ENCODE measurements around the gene CEACAM7. TPM values are rescaled to one million over a fixed set of nuclear protein-coding genes. Genes with fewer than 3 reads are reported as not detected.

Gene CEACAM7
- total and polyA plus RNA-seq, 2 donors from 2014 or later = 0.16 TPM; not detected in 1

- Histone ChIP-seq H3K27me3 (ENCODE audit: control insufficient read depth, insufficient read depth, low read length) (no peaks in the 10 kb centered on the region), H3K9ac (ENCODE audit: low read length in 3 of 3) (no peak overlapping the region), H3K36me3 (ENCODE audit: control insufficient read depth in 2 of 3, insufficient read depth in 3 of 3, low read length in 3 of 3) (no peaks in the 10 kb centered on the region), H3K27ac (ENCODE audit: low read depth in 2 of 2, low read length in 2 of 2) (no peak overlapping the region), H3K4me3 (ENCODE audit: low read length in 3 of 3) (no peak overlapping the region), H3K9me3 (ENCODE audit: control insufficient read depth in 2 of 3, insufficient read depth in 1 of 3, low read length in 3 of 3) (no peaks in the 10 kb centered on the region), H3K4me1 (ENCODE audit: control insufficient read depth in 2 of 3, insufficient read depth in 2 of 3, low read depth in 1 of 3, low read length in 3 of 3) (no peaks in the 10 kb centered on the region)
- FAIRE-seq = no peak
- DNase-seq = peak in 1 of 5 donors; percentile 57
- TF ChIP-seq, protein P1, sequence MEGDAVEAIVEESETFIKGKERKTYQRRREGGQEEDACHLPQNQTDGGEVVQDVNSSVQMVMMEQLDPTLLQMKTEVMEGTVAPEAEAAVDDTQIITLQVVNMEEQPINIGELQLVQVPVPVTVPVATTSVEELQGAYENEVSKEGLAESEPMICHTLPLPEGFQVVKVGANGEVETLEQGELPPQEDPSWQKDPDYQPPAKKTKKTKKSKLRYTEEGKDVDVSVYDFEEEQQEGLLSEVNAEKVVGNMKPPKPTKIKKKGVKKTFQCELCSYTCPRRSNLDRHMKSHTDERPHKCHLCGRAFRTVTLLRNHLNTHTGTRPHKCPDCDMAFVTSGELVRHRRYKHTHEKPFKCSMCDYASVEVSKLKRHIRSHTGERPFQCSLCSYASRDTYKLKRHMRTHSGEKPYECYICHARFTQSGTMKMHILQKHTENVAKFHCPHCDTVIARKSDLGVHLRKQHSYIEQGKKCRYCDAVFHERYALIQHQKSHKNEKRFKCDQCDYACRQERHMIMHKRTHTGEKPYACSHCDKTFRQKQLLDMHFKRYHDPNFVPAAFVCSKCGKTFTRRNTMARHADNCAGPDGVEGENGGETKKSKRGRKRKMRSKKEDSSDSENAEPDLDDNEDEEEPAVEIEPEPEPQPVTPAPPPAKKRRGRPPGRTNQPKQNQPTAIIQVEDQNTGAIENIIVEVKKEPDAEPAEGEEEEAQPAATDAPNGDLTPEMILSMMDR (IDR thresholded peaks at IDR 0.05; ENCODE audit: borderline replicate concordance, extremely low read depth, insufficient read depth) = no peak
- intact Hi-C loops (cut with DNase I) = no loop called here
Measured at GRCh38 chr19:41638641-41639081, 49.4 kb downstream of the CEACAM7 start.

DNA sequence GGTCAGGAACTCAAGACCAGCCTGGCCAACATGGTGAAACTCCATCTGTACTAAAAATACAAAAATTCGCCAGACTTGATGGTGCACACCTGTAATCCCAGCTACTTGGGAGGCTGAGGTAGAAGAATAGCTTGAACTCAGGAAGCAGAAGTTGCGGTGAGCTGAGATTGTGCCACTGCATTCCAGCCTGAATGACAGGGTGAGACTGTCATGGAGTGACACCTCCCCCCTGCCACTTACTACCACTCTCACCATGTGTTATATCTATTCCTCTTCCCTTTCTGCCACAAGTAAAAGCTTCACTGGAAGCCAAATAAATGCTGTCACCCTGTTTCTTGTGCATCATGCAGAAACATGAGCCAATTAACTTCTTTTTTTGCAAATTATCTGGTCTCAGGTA is 50.6 kb downstream of the CEACAM7 start:
- FAIRE-seq (no peak), DNase-seq (no peak)
- Histone ChIP-seq H3K9ac (ENCODE audit: low read length in 3 of 3) (no peak overlapping the region), H3K4me3 (ENCODE audit: low read length in 3 of 3) (no peak overlapping the region), H3K9me3 (ENCODE audit: control insufficient read depth in 2 of 3, insufficient read depth in 1 of 3, low read length in 3 of 3) (no peaks in the 10 kb centered on the region), H3K4me1 (ENCODE audit: control insufficient read depth in 2 of 3, insufficient read depth in 2 of 3, low read depth in 1 of 3, low read length in 3 of 3) (no peaks in the 10 kb centered on the region), H3K27me3 (ENCODE audit: control insufficient read depth, insufficient read depth, low read length) (no peaks in the 10 kb centered on the region), H3K27ac (ENCODE audit: low read depth in 2 of 2, low read length in 2 of 2) (no peak overlapping the region), H3K36me3 (ENCODE audit: control insufficient read depth in 2 of 3, insufficient read depth in 3 of 3, low read length in 3 of 3) (no peaks in the 10 kb centered on the region)
- TF ChIP-seq, protein P1 (IDR thresholded peaks at IDR 0.05; ENCODE audit: borderline replicate concordance, extremely low read depth, insufficient read depth) = no peak
- intact Hi-C loops (cut with DNase I) = no loop called here

- Histone ChIP-seq H3K4me1 (ENCODE audit: control insufficient read depth in 2 of 3, insufficient read depth in 2 of 3, low read depth in 1 of 3, low read length in 3 of 3) (no peaks in the 10 kb centered on the region), H3K9ac (ENCODE audit: low read length in 3 of 3) (no peak overlapping the region), H3K9me3 (ENCODE audit: control insufficient read depth in 2 of 3, insufficient read depth in 1 of 3, low read length in 3 of 3) (peaks cover 0 to 3% (median 0%) of the 10 kb centered on the region in 3 donors), H3K27me3 (ENCODE audit: control insufficient read depth, insufficient read depth, low read length) (no peaks in the 10 kb centered on the region), H3K4me3 (ENCODE audit: low read length in 3 of 3) (no peak overlapping the region), H3K36me3 (ENCODE audit: control insufficient read depth in 2 of 3, insufficient read depth in 3 of 3, low read length in 3 of 3) (no peaks in the 10 kb centered on the region), H3K27ac (ENCODE audit: low read depth in 2 of 2, low read length in 2 of 2) (no peak overlapping the region)
- TF ChIP-seq, protein P1 (IDR thresholded peaks at IDR 0.05; ENCODE audit: borderline replicate concordance, extremely low read depth, insufficient read depth) = no peak
- FAIRE-seq (no peak), DNase-seq (no peak)
- intact Hi-C loops (cut with DNase I) = no loop called here
Measured at GRCh38 chr19:41627966-41628675, 59.9 kb downstream of the CEACAM7 start.
